Thyroid gland (tissue), 4 donors: ENCODE results near the gene PCDHGA1. TPM values are rescaled to one million over a fixed set of nuclear protein-coding genes. Genes with fewer than 3 reads are reported as not detected.
A peak's percentile ranks its signal among the peaks of the same experiment; 100 is the strongest.

ENCODE experiments used
- DNase-seq, 2 donors: peaks; one replicate each; pipeline ENCODE4 v3.0.0-alpha.2; 2019
- H3K27ac ChIP-seq, 3 donors: fragments of 200-600 bp; sonication (generic); 1 replicate in 2 of 3; 2 replicates in 1 of 3; pipeline ENCODE4 v1.5.1; 2016 to 2019; ENCODE audit warnings: mild to moderate bottlenecking in 1 of 3, moderate library complexity in 1 of 3
- H3K27me3 ChIP-seq: fragments of 200-600 bp; sonication (generic); one replicate; pipeline ENCODE4 v1.5.1; 2019
- H3K36me3 ChIP-seq, 2 donors: fragments of 200-600 bp; sonication (generic); one replicate each; pipeline ENCODE4 v1.5.1; 2016 to 2019
- H3K4me1 ChIP-seq, 2 donors: fragments of 200-600 bp; sonication (generic); one replicate each; pipeline ENCODE4 v1.5.1; 2017 to 2019
- H3K4me3 ChIP-seq, 3 donors: fragments of 200-600 bp; sonication (generic); replicated peaks in 1 of 3; 1 replicate in 2 of 3; 2 replicates in 1 of 3; pipeline ENCODE4 v1.5.1; 2016; ENCODE audit warnings: mild to moderate bottlenecking in 1 of 3
- H3K9me3 ChIP-seq: fragments of 200-600 bp; sonication (generic); one replicate; pipeline ENCODE4 v1.5.1; 2017
- CTCF ChIP-seq, 6 experiments: fragments of 200-600 bp in 3 of 6; fragments of 450-650 bp in 3 of 6; sonication (generic) in 3 of 6; IDR thresholded peaks; one replicate each; pipeline ENCODE4 v1.5.1; 2016 to 2019; ENCODE audit warnings: antibody characterized with exemption in 6 of 6, mild to moderate bottlenecking in 2 of 6, inconsistent platforms in 1 of 6, moderate library complexity in 1 of 6
- POLR2A ChIP-seq, 2 donors: fragments of 450-650 bp; IDR thresholded peaks; one replicate each; pipeline ENCODE4 v1.6.1; 2017; ENCODE audit warnings: antibody characterized with exemption in 2 of 2, mild to moderate bottlenecking in 2 of 2, moderate library complexity in 1 of 2
- WGBS, 2 donors: methylation state at CpG; one replicate each; pipeline ENCODE4 v1.1.5; 2017; 5-methylcytosine and 5-hydroxymethylcytosine counted together
- intact Hi-C: fragments of 100-400 bp; cut with DNase I; formaldehyde crosslinking; loops from one replicate; pipeline ENCODE4 v1.15.1; 2023
- total RNA-seq, 4 donors: library from RNA; depleted of rRNA; stranded (reverse); fragments of >200 nt; gene quantifications; one replicate each; pipeline ENCODE4 v1.2.3, GENCODE V29; 2016

Gene PCDHGA1
- total RNA-seq, 4 donors from 2014 or later, result 0.40 to 1.3 (median 0.87) TPM

- intact Hi-C loops, result no loop called here
- H3K36me3 ChIP-seq, result peaks cover 0 to 9% of the 10 kb centered on the region in 2 donors
- no peaks in the 10 kb centered on the region for H3K27me3 ChIP-seq
- H3K4me3 ChIP-seq, result no peak overlapping the region
- H3K9me3 ChIP-seq, result no peaks in the 10 kb centered on the region
- WGBS, 2 donors, result 88 to 94% methylated on average over 8 of the region's 8 CpGs
- peak overlapping the region in 2 of 3 donors; percentile 81 to 85 for H3K27ac ChIP-seq
- peaks cover 13 to 27% of the 10 kb centered on the region in 2 donors for H3K4me1 ChIP-seq
- no peak for DNase-seq
- no peak for TF ChIP-seq POLR2A (IDR thresholded peaks at IDR 0.05)
- TF ChIP-seq CTCF (IDR thresholded peaks at IDR 0.05), result no peak
Measured at GRCh38 chr5:141506381-141507155, 176.3 kb downstream of the PCDHGA1 start.

GRCh38 chr5:141507387-141508091 lies 177.2 kb downstream of the PCDHGA1 start:
- no peak for DNase-seq
- intact Hi-C loops, result no loop called here
- peaks cover 0 to 10% of the 10 kb centered on the region in 2 donors for H3K36me3 ChIP-seq
- peak overlapping the region in 2 of 3 donors; percentile 81 to 85 for H3K27ac ChIP-seq
- no peak overlapping the region for H3K4me3 ChIP-seq
- 60 to 63% methylated on average over 11 of the region's 11 CpGs for WGBS, 2 donors
- peaks cover 13 to 33% of the 10 kb centered on the region in 2 donors for H3K4me1 ChIP-seq
- TF ChIP-seq CTCF (IDR thresholded peaks at IDR 0.05) (no peak), POLR2A (IDR thresholded peaks at IDR 0.05) (no peak)
- H3K27me3 ChIP-seq, result no peaks in the 10 kb centered on the region
- H3K9me3 ChIP-seq, result no peaks in the 10 kb centered on the region

GRCh38 chr5:141508440-141508797 lies 178.1 kb downstream of the PCDHGA1 start:
- no peak for TF ChIP-seq CTCF (IDR thresholded peaks at IDR 0.05)
- TF ChIP-seq POLR2A (IDR thresholded peaks at IDR 0.05), result no peak
- no peaks in the 10 kb centered on the region for H3K9me3 ChIP-seq
- peaks cover 0 to 10% of the 10 kb centered on the region in 2 donors for H3K36me3 ChIP-seq
- intact Hi-C loops, result no loop called here
- H3K4me3 ChIP-seq, result peak overlapping the region in 1 of 3 donors; percentile 23
- H3K4me1 ChIP-seq, result peaks cover 16 to 35% of the 10 kb centered on the region in 2 donors
- H3K27me3 ChIP-seq, result no peaks in the 10 kb centered on the region
- no peak for DNase-seq
- peak overlapping the region; percentile 48 to 85 (median 81) for H3K27ac ChIP-seq
- 26 to 31% methylated on average over 9 of the region's 9 CpGs for WGBS, 2 donors

GRCh38 chr5:141508798-141509611 lies 178.7 kb downstream of the PCDHGA1 start:
- H3K27ac ChIP-seq, result peak overlapping the region; percentile 48 to 85 (median 81)
- H3K4me1 ChIP-seq, result peaks cover 22 to 39% of the 10 kb centered on the region in 2 donors
- H3K27me3 ChIP-seq, result no peaks in the 10 kb centered on the region
- peak; percentile 31 to 38 for DNase-seq
- 18 to 26% methylated on average over 23 of the region's 23 CpGs for WGBS, 2 donors
- no peak for TF ChIP-seq CTCF (IDR thresholded peaks at IDR 0.05)
- no peak for TF ChIP-seq POLR2A (IDR thresholded peaks at IDR 0.05)
- peak overlapping the region in 1 of 3 donors; percentile 23 for H3K4me3 ChIP-seq
- H3K9me3 ChIP-seq, result no peaks in the 10 kb centered on the region
- intact Hi-C loops, result no loop called here
- peaks cover 0 to 10% of the 10 kb centered on the region in 2 donors for H3K36me3 ChIP-seq
